ENCODE data around the gene ICA1.

Gene ICA1

GRCh38 chr7:8131694-8132605 lies 130.0 kb downstream of the ICA1 start:
- no CpG with 5 or more reads among the region's 5 CpGs for WGBS (ENCODE audit: insufficient coverage, insufficient read length)
- Histone ChIP-seq H3K4me3 (ENCODE audit: low read length) (no peak overlapping the region), H3K9me3 (ENCODE audit: control insufficient read depth, insufficient read depth, low read length) (no peaks in the 10 kb centered on the region), H3K27me3 (ENCODE audit: control insufficient read depth, insufficient read depth, low read length) (no peaks in the 10 kb centered on the region), H3K27ac (ENCODE audit: low read length) (no peak overlapping the region), H3K36me3 (ENCODE audit: control insufficient read depth, insufficient read depth, low read length) (no peaks in the 10 kb centered on the region), H3K4me1 (ENCODE audit: control insufficient read depth, insufficient read depth, low read length) (no peaks in the 10 kb centered on the region)
- no peak for DNase-seq (ENCODE audit: low read depth, low spot score)

- WGBS (ENCODE audit: insufficient coverage, insufficient read length) = no CpG with 5 or more reads among the region's 1 CpG
These were observed 131.3 kb downstream of the ICA1 start for GRCh38 chr7:8130663-8131062.

GRCh38 chr7:8129318-8129659 lies 132.7 kb downstream of the ICA1 start:
- Histone ChIP-seq H3K4me3 (ENCODE audit: low read length) (no peak overlapping the region), H3K27me3 (ENCODE audit: control insufficient read depth, insufficient read depth, low read length) (no peaks in the 10 kb centered on the region), H3K4me1 (ENCODE audit: control insufficient read depth, insufficient read depth, low read length) (no peaks in the 10 kb centered on the region; the same call in 1 of the 2 replicates), H3K9me3 (ENCODE audit: control insufficient read depth, insufficient read depth, low read length) (no peaks in the 10 kb centered on the region), H3K27ac (ENCODE audit: low read length) (no peak overlapping the region), H3K36me3 (ENCODE audit: control insufficient read depth, insufficient read depth, low read length) (no peaks in the 10 kb centered on the region)
- DNase-seq (ENCODE audit: low read depth, low spot score) = no peak
- no CpG with 5 or more reads among the region's 1 CpG for WGBS (ENCODE audit: insufficient coverage, insufficient read length)

More at GRCh38 chr7:8130663-8131062, 131.3 kb downstream of the ICA1 start:
- no peaks in the 10 kb centered on the region; the same call in 1 of the 2 replicates for H3K4me1 ChIP-seq (ENCODE audit: control insufficient read depth, insufficient read depth, low read length)
- no peaks in the 10 kb centered on the region for H3K36me3 ChIP-seq (ENCODE audit: control insufficient read depth, insufficient read depth, low read length)
- no peak overlapping the region for H3K27ac ChIP-seq (ENCODE audit: low read length)
- no peaks in the 10 kb centered on the region for H3K27me3 ChIP-seq (ENCODE audit: control insufficient read depth, insufficient read depth, low read length)
- no peak overlapping the region for H3K4me3 ChIP-seq (ENCODE audit: low read length)
- no peaks in the 10 kb centered on the region for H3K9me3 ChIP-seq (ENCODE audit: control insufficient read depth, insufficient read depth, low read length)
- no peak for DNase-seq (ENCODE audit: low read depth, low spot score)

- no CpG with 5 or more reads among the region's 12 CpGs for WGBS (ENCODE audit: insufficient coverage, insufficient read length)
- no peak overlapping the region for H3K4me3 ChIP-seq (ENCODE audit: low read length)
- DNase-seq (ENCODE audit: low read depth, low spot score) = no peak
- no peaks in the 10 kb centered on the region for H3K9me3 ChIP-seq (ENCODE audit: control insufficient read depth, insufficient read depth, low read length)
- no peak overlapping the region for H3K27ac ChIP-seq (ENCODE audit: low read length)
- no peaks in the 10 kb centered on the region; the same call in 1 of the 2 replicates for H3K4me1 ChIP-seq (ENCODE audit: control insufficient read depth, insufficient read depth, low read length)
- no peaks in the 10 kb centered on the region for H3K27me3 ChIP-seq (ENCODE audit: control insufficient read depth, insufficient read depth, low read length)
- H3K36me3 ChIP-seq (ENCODE audit: control insufficient read depth, insufficient read depth, low read length) = no peaks in the 10 kb centered on the region
These were observed 133.3 kb downstream of the ICA1 start for GRCh38 chr7:8128449-8129317.

GRCh38 chr7:8126601-8127167 lies 135.3 kb downstream of the ICA1 start:
- H3K4me3 ChIP-seq (ENCODE audit: low read length) = no peak overlapping the region
- H3K36me3 ChIP-seq (ENCODE audit: control insufficient read depth, insufficient read depth, low read length) = no peaks in the 10 kb centered on the region
- no peaks in the 10 kb centered on the region for H3K27me3 ChIP-seq (ENCODE audit: control insufficient read depth, insufficient read depth, low read length)
- DNase-seq (ENCODE audit: low read depth, low spot score) = no peak
- no peak overlapping the region for H3K27ac ChIP-seq (ENCODE audit: low read length)
- no CpG with 5 or more reads among the region's 2 CpGs for WGBS (ENCODE audit: insufficient coverage, insufficient read length)
- no peaks in the 10 kb centered on the region for H3K9me3 ChIP-seq (ENCODE audit: control insufficient read depth, insufficient read depth, low read length)
- no peaks in the 10 kb centered on the region; the same call in 1 of the 2 replicates for H3K4me1 ChIP-seq (ENCODE audit: control insufficient read depth, insufficient read depth, low read length)

- Histone ChIP-seq H3K27ac (ENCODE audit: low read length) (no peak overlapping the region), H3K27me3 (ENCODE audit: control insufficient read depth, insufficient read depth, low read length) (no peaks in the 10 kb centered on the region), H3K4me1 (ENCODE audit: control insufficient read depth, insufficient read depth, low read length) (no peaks in the 10 kb centered on the region; the same call in 1 of the 2 replicates), H3K4me3 (ENCODE audit: low read length) (no peak overlapping the region), H3K36me3 (ENCODE audit: control insufficient read depth, insufficient read depth, low read length) (no peaks in the 10 kb centered on the region), H3K9me3 (ENCODE audit: control insufficient read depth, insufficient read depth, low read length) (no peaks in the 10 kb centered on the region)
- DNase-seq (ENCODE audit: low read depth, low spot score) = no peak
- WGBS (ENCODE audit: insufficient coverage, insufficient read length) = no CpG with 5 or more reads among the region's 8 CpGs
These were observed 136.1 kb downstream of the ICA1 start for GRCh38 chr7:8125680-8126444.

GRCh38 chr7:8121243-8121642 lies 140.7 kb downstream of the ICA1 start:
- no CpG with 5 or more reads among the region's 3 CpGs for WGBS (ENCODE audit: insufficient coverage, insufficient read length)
- H3K9me3 ChIP-seq (ENCODE audit: control insufficient read depth, insufficient read depth, low read length) = no peaks in the 10 kb centered on the region
- no peaks in the 10 kb centered on the region for H3K36me3 ChIP-seq (ENCODE audit: control insufficient read depth, insufficient read depth, low read length)
- H3K27ac ChIP-seq (ENCODE audit: low read length) = no peak overlapping the region
- DNase-seq (ENCODE audit: low read depth, low spot score) = no peak
- peaks cover 1% of the 10 kb centered on the region; the same call in 1 of the 2 replicates for H3K4me1 ChIP-seq (ENCODE audit: control insufficient read depth, insufficient read depth, low read length)
- H3K27me3 ChIP-seq (ENCODE audit: control insufficient read depth, insufficient read depth, low read length) = no peaks in the 10 kb centered on the region
- no peak overlapping the region for H3K4me3 ChIP-seq (ENCODE audit: low read length)

- WGBS (ENCODE audit: insufficient coverage, insufficient read length) = no CpG with 5 or more reads among the region's 12 CpGs
- no peak overlapping the region for H3K27ac ChIP-seq (ENCODE audit: low read length)
- H3K4me1 ChIP-seq (ENCODE audit: control insufficient read depth, insufficient read depth, low read length) = 0 out of 2 replicates have a peak, but pooled peaks cover 1% of the 10 kb centered on the region
- H3K9me3 ChIP-seq (ENCODE audit: control insufficient read depth, insufficient read depth, low read length) = no peaks in the 10 kb centered on the region
- H3K36me3 ChIP-seq (ENCODE audit: control insufficient read depth, insufficient read depth, low read length) = no peaks in the 10 kb centered on the region
- no peak for DNase-seq (ENCODE audit: low read depth, low spot score)
- H3K4me3 ChIP-seq (ENCODE audit: low read length) = no peak overlapping the region
- H3K27me3 ChIP-seq (ENCODE audit: control insufficient read depth, insufficient read depth, low read length) = no peaks in the 10 kb centered on the region
These were observed 141.4 kb downstream of the ICA1 start for GRCh38 chr7:8120390-8121058.

GRCh38 chr7:8119262-8119661 lies 142.7 kb downstream of the ICA1 start:
- no CpG with 5 or more reads among the region's 8 CpGs for WGBS (ENCODE audit: insufficient coverage, insufficient read length)
- no peak overlapping the region for H3K4me3 ChIP-seq (ENCODE audit: low read length)
- H3K36me3 ChIP-seq (ENCODE audit: control insufficient read depth, insufficient read depth, low read length) = no peaks in the 10 kb centered on the region
- DNase-seq (ENCODE audit: low read depth, low spot score) = no peak
- H3K9me3 ChIP-seq (ENCODE audit: control insufficient read depth, insufficient read depth, low read length) = no peaks in the 10 kb centered on the region
- H3K27me3 ChIP-seq (ENCODE audit: control insufficient read depth, insufficient read depth, low read length) = no peaks in the 10 kb centered on the region
- H3K4me1 ChIP-seq (ENCODE audit: control insufficient read depth, insufficient read depth, low read length) = 0 out of 2 replicates have a peak, but pooled peaks cover 1% of the 10 kb centered on the region
- no peak overlapping the region for H3K27ac ChIP-seq (ENCODE audit: low read length)
